Epidermal melanocyte (primary cell): ENCODE measurements around the gene KDM4C.
"Not testable (repeated sequence)": the region's sequence is repeated elsewhere in the genome, so short reads cannot be mapped to it uniquely, and the experiment has no call there.

Experiments
- DNase-seq: peaks from one replicate; pipeline ENCODE4 v3.0.0; 2011; ENCODE audit warnings: low spot score; ENCODE audit not compliant: insufficient read length

KDM4C gene

DNA sequence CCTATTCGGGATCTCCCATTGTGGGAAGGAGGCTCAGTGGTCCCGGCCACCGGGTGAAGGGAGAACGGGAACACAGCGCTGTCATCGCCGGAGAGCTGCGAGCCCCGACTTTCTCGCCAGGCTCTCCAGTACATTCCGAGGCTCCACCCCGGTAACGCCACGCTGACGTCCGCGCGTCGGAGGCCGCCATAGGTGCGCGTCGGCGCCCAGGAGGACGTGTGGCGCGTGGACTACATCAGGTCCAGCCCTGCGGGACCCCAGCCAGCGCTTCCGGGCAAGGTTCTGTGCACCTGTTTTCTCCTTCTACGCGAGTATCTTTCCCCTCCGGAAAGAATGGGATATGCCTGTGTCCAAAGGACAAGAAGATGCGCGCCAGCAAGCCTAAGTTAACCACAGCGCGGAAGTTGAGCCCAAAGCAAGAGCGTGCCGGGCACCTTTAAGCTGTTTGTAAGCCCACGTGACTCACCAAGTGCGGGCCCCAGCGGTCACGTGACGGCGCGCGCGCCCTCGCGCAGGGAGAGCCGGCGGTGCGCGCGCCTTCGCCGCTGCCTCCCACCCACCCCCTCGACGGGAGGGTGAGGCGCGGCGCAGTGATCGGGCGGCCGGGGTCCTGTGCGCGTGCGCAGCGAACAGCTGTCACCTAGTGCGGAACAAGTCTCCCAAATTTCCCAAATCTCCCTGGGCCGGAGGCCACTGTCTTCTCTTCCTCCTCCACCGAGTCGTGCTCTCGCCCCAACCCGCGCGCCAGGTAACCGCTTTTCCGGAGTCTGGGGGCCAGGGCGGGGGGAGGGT, at the start of gene KDM4C:
Gene KDM4C, plus strand, starts transcription at position 518 of the 792 bp plus-strand sequence. CDS start 35,016 bp downstream, outside the sequence.
- peak; percentile 94 for DNase-seq

DNA sequence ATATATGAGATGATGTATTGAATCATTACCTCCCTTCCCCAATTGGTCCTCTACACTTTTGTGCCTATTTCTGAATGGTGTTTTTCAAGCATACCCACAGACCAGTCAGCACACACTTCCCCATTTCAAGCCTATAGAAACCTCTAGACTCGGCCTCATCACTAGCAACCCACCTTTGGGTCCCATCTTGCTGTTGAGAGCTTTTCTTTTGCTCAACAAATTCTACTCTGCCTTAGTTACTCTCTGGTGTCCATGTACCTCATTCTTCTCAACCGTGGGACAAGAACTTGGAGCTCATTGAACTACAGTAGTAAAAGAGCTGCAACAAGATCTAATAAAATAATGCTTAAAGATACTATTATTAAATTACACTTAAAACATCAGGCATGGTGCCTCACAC, 49.0 kb upstream of the KDM4C start:
- DNase-seq = no peak

DNA sequence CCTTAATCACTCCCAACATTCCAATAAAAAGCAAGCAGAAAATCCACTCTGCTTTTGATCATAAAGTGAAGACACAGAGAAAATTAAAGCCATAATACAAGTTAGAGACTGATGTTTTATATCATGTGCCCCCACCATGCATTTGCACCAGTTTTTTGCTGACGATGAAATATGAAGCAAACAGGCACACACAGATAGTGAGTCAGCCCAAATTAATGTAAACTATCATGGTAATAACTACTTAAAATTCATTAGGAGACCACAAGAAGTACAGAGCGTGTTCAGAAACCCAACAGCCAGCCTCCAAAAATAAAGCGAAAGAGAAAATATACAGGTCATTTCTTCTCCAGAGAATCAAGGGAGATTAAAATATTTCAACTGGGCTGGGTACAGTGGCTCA, 46.4 kb upstream of the KDM4C start:
- no peak for DNase-seq

DNA sequence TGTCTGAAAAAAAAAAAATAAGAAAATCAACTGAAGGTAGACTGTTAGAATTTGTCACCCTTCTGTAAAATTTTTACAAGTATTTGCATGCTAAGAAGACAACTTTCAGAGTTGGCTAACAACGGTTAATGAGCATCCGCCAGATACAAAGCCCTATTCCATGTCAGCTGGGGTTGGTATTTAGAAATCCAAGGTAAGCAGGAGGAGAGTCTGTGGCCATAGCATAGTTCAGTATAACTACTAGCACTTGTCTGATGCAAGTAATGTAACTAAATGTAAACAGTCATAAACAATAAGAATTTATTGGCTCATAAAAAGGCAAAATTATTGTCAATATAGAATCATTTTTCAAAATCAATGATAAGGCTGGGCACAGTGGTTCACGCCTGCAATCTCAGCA, 45.7 kb upstream of the KDM4C start:
- no peak for DNase-seq

DNA sequence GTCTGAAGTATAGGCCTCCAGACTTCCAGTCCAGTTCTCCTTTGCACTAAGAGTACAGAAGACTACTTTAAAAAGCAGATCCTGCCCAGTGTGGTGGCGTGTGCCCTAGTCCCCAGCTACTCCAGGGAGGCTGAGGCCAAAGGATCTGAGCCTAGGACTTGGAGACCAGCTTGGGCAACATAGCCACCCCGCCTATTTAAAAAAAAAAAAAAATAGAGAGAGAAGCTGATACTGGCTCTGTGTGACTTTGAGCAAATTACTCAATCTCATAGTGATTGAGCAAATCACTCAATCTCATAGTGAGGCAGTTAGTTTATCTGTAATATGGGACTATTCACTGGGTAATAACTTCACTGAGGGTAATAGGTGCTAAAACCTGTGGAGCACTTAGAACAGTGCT, 43.6 kb upstream of the KDM4C start:
- DNase-seq = no peak

DNA sequence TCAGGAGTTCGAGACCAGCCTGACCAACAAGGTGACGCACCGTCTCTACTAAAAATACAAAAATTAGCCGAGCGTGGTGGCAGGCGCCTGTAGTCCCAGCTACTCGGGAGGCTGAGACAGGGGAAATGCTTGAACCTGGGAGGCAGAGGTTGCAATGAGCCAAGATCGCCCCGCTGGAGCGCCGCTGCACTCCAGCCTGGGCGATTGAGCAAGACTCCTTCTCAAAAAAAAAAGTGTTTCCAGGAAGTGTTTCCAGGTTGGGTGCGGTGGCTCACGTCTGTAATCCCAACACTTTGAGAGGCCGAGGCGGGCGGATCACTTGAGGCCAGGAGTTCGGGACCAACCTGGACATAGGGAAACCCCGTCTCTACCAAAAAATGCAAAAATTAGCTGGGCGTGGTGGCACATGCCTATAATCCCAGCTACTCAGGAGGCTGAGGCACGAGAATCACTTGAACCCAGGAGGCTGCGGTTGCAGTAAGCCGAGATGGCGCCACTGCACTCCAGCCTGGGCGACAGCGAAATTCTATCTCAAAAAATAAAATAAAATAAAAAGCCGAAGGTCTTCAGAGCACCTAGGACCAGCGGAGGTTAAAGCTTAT, 42.5 kb upstream of the KDM4C start:
- DNase-seq = not testable (repeated sequence)

DNA sequence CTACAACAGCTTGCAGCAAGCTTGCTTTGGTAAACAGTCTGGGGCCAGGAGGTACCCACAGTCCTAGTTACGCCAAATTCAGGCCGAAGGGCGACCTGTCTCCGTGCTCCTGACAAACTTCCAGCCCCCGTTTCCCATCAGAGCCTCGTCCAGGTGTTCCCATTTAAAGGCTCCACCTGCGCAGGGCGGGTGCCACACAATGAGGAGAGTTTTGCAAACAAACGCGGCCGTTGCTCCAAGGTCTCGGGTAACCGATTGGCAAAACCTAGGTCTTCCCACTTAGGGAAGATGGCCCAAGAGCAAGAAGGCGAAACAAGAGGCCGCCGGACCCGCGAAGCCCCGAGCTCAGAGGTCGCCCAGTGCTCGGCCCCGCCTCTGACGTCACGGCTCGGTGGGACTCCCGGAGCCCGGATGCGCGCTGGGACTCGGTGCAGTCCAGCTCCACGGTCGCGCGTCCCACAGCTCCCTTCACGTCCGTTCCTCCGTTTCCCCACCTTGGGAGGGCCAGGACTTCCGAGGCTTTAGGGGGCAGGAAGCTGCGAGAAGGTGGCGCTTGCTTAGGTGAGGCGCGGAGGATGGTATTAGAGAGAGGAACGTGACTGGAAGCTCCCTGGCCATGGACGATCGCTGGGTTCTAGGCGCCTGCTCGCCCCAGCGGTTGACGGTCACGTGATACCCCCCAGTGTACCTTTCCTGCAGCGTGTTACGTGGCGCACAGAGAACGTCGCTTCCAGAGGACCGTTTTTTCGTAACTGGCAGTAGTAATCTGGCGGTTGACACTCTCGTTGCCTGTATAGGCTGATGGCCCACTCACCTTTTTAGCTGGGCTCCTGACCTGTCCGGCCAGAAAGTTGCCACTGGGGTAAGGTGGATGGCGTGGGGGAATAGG, 41.8 kb upstream of the KDM4C start:
- no peak for DNase-seq

DNA sequence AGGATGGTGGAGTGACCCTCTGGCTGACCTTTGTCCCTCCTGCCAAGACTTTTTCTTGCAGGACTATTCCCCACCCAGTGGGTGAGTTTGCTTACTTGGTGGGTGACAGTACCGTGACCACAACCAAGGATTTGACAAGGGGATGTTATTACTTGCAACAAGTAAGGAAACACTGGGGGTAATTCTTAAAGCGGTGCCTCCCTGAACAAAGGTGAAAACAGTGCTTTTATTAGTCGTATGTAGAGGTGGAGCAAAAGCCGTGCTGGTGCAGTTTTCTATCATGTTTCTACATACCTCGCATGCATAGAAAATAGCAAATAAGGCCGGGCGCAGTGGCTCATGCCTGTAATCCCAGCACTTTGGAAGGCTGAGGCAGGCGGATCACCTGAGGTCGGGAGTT, 41.0 kb upstream of the KDM4C start:
- no peak for DNase-seq

DNA sequence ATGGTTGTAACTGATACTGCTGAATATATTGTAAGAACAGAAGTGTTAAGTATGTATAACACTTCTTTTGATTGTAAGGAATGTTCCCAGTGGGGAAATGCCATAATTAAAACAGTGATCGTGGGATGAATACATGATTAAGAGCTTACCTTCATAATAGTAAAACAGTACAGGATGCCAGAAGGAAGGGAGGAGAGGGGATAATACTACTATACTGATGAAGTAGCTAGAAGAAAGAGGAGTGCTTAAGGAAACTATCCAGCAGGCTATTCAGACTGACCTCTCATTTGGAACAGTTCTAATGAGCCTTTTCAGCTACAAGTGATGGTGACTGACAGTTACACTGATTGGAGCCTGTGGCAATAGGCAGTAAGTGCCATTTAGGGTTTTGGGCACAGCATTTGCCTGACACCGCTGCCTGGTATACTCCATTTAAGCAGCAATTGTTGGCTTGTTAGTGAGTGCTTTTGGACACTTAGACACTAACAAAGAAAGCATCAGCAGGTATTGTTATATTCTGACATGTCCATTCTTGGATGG, 33.8 kb upstream of the KDM4C start:
- DNase-seq = no peak

DNA sequence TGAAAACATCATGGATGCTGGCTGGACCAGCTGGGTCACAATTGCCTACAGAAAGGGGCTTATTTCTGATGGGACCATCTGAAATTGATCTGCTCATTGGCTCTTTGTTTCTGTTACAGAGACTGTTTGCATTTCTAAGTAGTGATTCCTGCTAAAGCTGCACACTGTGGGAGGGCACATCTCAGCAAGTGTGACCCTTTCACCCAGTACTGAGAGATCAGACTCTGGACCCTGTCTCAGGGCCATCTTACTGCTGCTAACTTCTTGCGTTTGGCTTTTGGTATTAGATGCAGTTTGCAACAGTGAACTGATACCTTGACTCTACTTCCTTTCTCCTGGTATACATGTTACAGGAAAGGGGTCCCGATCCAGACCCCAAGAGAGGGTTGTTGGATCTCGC, 24.5 kb upstream of the KDM4C start:
- no peak for DNase-seq

DNA sequence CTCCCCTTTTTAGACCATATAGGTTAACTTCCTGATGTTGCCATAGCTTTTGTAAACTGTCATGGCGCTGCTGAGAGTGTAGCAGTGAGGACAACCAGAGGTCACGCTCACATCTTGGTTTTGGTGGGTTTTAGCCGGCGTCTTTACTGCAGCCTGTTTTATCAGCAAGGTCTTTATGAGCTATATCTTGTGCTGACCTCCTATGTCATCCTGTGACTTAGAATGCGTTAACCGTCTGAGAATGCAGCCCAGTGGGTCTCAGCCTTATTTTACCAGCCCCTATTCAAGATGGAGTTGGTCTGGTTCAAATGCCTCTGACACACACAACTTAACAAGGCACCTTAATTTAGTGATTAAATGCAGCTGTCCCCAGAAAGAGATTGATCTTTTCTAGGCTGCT, 23.9 kb upstream of the KDM4C start:
- DNase-seq = no peak

DNA sequence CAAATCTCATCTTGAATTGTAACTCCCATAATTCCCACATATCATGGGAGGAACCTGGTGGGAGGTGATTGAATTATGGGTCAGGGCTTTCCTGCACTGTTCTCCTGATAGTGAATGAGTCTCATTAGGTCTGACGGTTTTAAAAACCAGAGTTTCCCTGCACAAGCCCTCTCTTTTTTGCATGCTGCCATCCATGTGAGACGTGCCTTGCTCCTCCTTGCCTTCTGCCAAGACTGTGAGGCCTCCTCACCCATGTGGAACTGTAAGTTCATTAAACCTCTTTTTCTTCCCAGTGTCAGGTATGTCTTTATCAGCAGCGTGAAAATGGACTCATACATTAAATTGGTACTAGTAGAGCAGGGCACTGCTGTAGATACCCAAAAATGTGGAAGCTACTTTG, 22.4 kb upstream of the KDM4C start:
- DNase-seq = no peak

DNA sequence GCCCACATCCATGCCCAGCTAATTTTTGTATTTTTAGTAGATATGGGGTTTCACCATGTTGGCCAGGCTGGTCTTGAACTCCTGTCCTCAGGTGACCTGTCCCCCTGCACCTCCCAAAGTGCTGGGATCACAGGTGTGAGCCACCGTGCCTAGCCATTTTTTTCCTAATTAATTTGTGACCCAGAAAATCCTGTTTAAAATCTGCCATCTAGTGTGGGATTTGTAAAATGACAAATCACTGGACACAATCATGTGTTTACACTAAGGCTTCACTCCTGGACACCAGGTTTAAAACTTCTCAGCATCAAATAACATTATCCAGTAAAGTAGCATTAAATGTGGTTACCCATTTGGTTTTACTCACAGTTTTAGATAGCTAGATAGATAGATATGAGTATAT, 18.6 kb upstream of the KDM4C start:
- no peak for DNase-seq

DNA sequence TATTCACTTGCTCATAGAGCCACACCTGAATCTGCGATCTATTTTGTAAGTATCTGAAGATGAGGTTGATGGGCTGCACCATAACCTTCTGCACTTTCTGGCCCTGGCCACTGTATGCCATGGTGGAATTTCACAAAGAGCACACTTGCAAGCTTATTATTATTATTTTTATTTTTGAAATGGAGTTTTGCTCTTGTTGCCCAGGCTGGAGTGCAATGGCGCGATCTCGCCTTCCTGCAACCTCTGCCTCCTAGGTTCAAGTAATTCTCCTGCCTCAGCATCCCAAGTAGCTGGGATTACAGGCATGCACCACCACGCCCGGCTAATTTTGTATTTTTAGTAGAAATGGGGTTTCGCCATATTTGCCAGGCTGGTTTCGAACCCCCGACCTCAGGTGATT, 8.9 kb upstream of the KDM4C start:
- DNase-seq = not testable (repeated sequence)

DNA sequence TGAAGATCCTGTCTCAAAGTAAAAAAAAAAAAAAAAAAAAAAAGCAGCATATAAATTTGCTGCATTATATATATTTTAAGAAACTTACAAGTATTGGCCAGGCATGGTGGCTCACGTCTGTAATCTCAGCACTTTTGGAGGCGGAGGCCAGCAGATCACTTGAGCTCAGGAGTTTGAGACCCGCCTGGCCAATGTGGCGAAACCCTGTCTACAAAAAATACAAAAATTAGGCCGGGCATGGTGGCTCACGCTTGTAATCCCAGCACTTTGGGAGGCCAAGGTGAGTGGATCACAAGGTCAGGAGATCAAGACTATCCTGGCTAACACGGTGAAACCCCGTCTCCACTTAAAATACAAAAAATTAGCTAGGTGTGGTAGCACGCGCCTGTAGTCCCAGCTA, 2.9 kb upstream of the KDM4C start:
- not testable (repeated sequence) for DNase-seq

DNA sequence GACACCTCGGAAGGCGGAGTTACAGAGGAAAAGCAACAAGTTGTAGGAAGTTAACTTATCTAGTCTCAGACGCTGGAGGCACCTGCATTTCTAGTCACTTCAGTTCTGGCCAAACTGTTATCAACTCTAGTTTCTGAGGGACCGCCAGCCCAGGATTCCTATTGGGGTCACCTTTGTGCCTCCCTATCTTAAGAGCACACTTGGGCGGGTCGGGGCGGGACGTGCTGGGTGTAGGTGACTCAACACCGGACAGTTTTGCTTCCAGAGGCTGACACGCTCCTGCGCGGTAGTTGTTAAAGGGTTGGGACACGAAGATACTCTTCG, 679 bp upstream of the KDM4C start:
- DNase-seq = peak; percentile 20

DNA sequence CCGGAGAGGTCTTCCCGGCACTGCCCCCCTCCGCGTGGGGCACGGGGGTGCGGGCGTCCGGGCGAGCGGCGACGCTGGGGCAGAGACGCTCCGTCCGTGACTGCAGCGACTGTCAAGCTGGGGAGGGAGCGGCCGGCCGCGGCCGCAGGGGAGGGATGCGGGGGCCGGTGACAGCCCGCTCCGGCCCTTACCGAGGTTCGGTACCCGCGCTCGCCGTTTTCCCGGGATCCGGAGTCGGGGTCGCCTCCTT, 400 bp downstream of the KDM4C start:
- no peak for DNase-seq

DNA sequence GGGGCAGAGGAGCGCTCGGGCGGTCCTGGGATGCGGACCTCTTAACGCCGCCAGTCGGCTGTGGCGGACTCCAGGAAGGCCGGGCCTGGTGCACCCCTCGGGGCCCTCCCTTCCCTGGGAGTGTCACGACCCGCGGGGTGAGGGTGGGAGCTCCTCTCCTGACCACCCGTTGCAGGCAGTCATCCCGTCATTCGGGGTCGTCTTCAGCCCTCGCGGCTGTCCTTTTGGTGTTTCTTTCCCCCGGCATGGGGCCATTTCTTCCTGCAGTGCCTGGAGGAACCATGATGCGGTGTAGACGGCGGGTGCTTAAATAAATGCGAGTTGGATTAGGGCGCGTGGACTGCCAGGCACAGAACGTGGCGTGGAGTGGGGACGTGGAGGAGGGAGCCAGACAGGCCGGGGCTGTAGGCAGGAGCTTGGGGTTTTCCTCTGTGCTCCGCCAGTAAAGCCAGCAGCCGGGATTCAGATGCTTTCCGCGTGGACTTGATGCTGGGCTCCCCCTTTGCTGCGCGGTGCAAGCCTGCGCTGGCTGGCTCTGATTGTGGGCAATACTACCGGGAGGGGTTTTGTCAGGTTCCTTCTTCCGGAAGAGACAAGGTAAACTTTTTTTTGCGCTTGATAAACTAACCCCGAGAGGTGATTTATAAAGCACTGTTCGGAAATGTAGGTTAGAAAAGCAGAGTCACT, 868 bp downstream of the KDM4C start:
- no peak for DNase-seq

DNA sequence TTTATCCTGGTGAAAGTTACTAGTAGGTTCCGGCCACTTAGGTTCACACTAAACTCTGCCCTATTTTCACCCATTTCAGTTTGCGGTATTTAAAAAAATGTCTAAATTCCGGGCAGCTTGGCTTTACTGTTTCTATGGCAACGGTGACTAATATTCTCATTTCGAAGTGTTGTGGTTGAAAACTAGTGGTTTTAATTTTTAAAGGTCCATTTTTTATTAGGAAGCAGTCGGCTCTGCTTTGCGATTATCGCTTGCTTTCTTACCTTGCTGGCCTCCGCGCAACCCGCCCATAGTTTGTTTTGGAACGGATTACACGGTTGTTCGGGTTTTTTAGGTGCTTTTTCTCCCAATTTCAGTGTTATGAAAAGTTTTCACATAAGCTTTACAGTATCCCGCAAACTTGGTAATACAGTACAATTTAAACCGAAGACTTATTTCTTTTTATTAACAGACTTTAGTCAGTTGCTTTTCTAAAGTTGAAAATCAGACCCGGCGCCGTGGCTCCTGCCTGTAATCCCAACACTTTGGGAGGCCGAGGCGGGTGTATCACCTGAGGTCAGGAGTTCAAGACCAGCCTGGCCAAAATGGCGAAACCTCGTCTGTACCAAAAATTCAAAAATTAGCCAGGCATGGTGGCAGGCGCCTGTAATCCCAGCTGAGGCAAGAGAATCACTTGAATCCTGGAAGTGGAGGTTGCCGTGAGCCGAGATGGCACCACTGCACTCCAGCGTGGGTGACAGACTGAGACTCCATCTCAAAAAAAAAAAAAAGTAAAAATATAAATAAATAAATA, 1.6 kb downstream of the KDM4C start:
- DNase-seq = peak; percentile 40

DNA sequence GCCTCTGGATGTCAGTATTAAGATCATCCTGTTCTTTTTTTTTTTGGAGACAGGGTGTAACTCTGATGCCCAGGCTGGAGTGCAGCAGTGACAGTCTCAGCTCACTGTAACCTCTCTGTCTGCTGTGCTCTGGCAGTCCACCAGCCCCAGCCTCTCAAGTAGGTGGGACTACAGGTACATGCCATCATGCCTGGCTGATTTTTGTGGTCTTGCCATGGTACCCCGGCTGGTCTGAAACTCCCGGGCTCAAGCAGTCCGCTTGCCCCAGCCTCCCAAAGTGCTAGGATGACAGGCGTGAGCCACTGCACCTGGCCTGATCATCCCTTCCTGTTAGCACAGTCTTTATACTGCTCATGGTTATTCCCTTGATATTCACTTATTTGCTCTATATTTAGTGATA, 3.5 kb downstream of the KDM4C start:
- DNase-seq = no peak

DNA sequence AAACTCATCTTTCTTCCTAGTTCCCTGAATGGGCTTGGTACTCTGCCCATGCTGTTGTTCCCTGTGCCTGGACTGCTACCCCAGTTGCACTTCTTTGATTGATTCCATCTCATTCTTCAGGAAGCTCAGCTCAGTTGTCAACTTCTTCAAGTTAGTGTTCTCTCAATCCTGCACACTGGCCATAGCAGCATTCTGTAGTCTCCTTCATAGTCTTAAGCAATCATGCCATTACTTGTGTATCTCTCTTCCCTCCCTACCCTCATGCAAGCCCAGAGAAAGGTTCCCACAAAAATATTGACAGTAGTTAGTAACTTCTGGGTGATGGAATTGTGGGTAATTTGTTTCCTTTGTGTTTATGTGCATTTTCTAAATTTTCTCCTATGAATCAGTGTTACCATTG, 5.5 kb downstream of the KDM4C start:
- no peak for DNase-seq
